ENCODE data around the gene ANKIB1.

ANKIB1 gene

GRCh38 chr7:92313055-92313454 lies 67.3 kb downstream of the ANKIB1 start:
- DNase-seq (ENCODE audit: low read depth) = no peak
- no peak overlapping the region for H3K4me3 ChIP-seq (ENCODE audit: control insufficient read depth, low read depth, low read length)
- TF ChIP-seq CTCF (conservative IDR thresholded peaks at IDR 0.05; ENCODE audit: control insufficient read depth, insufficient read depth, low read depth, low read length) = no peak

- no peak for DNase-seq (ENCODE audit: low read depth)
- H3K4me3 ChIP-seq (ENCODE audit: control insufficient read depth, low read depth, low read length) = no peak overlapping the region
- no peak for TF ChIP-seq CTCF (conservative IDR thresholded peaks at IDR 0.05; ENCODE audit: control insufficient read depth, insufficient read depth, low read depth, low read length)
Measured at GRCh38 chr7:92319243-92319642, 73.5 kb downstream of the ANKIB1 start.

GRCh38 chr7:92325173-92325572 lies 79.4 kb downstream of the ANKIB1 start:
- DNase-seq (ENCODE audit: low read depth) = no peak
- H3K4me3 ChIP-seq (ENCODE audit: control insufficient read depth, low read depth, low read length) = no peak overlapping the region
- TF ChIP-seq CTCF (conservative IDR thresholded peaks at IDR 0.05; ENCODE audit: control insufficient read depth, insufficient read depth, low read depth, low read length) = no peak

GRCh38 chr7:92325858-92326257 lies 80.1 kb downstream of the ANKIB1 start:
- no peak overlapping the region for H3K4me3 ChIP-seq (ENCODE audit: control insufficient read depth, low read depth, low read length)
- no peak for TF ChIP-seq CTCF (conservative IDR thresholded peaks at IDR 0.05; ENCODE audit: control insufficient read depth, insufficient read depth, low read depth, low read length)
- DNase-seq (ENCODE audit: low read depth) = peak; percentile 32

- no peak overlapping the region for H3K4me3 ChIP-seq (ENCODE audit: control insufficient read depth, low read depth, low read length)
- no peak for TF ChIP-seq CTCF (conservative IDR thresholded peaks at IDR 0.05; ENCODE audit: control insufficient read depth, insufficient read depth, low read depth, low read length)
- DNase-seq (ENCODE audit: low read depth) = no peak
Measured at GRCh38 chr7:92330835-92331438, 85.2 kb downstream of the ANKIB1 start.

GRCh38 chr7:92331508-92331907 lies 85.7 kb downstream of the ANKIB1 start:
- TF ChIP-seq CTCF (conservative IDR thresholded peaks at IDR 0.05; ENCODE audit: control insufficient read depth, insufficient read depth, low read depth, low read length) = no peak
- DNase-seq (ENCODE audit: low read depth) = no peak
- H3K4me3 ChIP-seq (ENCODE audit: control insufficient read depth, low read depth, low read length) = no peak overlapping the region

- H3K4me3 ChIP-seq (ENCODE audit: control insufficient read depth, low read depth, low read length) = no peak overlapping the region
- DNase-seq (ENCODE audit: low read depth) = no peak
- TF ChIP-seq CTCF (conservative IDR thresholded peaks at IDR 0.05; ENCODE audit: control insufficient read depth, insufficient read depth, low read depth, low read length) = no peak
Measured at GRCh38 chr7:92332782-92333181, 87.0 kb downstream of the ANKIB1 start.

Data from fibroblast of mammary gland (primary cell).